HEK293T (cell line): ENCODE results near the gene PIH1D1.

Source experiments
- CTCF ChIA-PET: fragments of 350-600 bp; formaldehyde crosslinking; extraction: SDS; loops from one replicate; lab custom pipeline; 2021; ENCODE audit warnings: antibody characterized with exemption, inconsistent platforms; lab: Yijun Ruan, JAX
- POLR2A ChIA-PET: fragments of 350-600 bp; formaldehyde crosslinking; extraction: SDS; loops from one replicate; lab custom pipeline; 2020; ENCODE audit warnings: antibody characterized with exemption, inconsistent platforms; lab: Yijun Ruan, JAX
- DNase-seq: peaks from one replicate; pipeline ENCODE4 v3.0.0; 2012; ENCODE audit warnings: mixed read lengths; ENCODE audit errors: extremely low spot score
- ARNT ChIP-seq: fragments of 450-650 bp; IDR thresholded peaks from 2 replicates; pipeline ENCODE4 v1.6.1; 2017; ENCODE audit warnings: mild to moderate bottlenecking
- BHLHE40 ChIP-seq: fragments of 450-650 bp; IDR thresholded peaks from 2 replicates; pipeline ENCODE4 v1.6.1; 2016; ENCODE audit warnings: mild to moderate bottlenecking, moderate library complexity, borderline replicate concordance
- CTBP1 ChIP-seq: fragments of 450-650 bp; IDR thresholded peaks from 2 replicates; pipeline ENCODE4 v1.6.1; 2016; ENCODE audit warnings: borderline replicate concordance
- ELF4 ChIP-seq: fragments of 450-650 bp; IDR thresholded peaks from 2 replicates; pipeline ENCODE4 v1.6.1; 2017; ENCODE audit warnings: antibody characterized with exemption
- FOXA1 ChIP-seq: fragments of 450-650 bp; IDR thresholded peaks from 2 replicates; pipeline ENCODE4 v1.6.1; 2016; ENCODE audit warnings: mild to moderate bottlenecking
- FOXK2 ChIP-seq: fragments of 450-650 bp; IDR thresholded peaks from 2 replicates; pipeline ENCODE4 v1.6.1; 2016; ENCODE audit warnings: mild to moderate bottlenecking
- FOXM1 ChIP-seq: fragments of 450-650 bp; IDR thresholded peaks from 2 replicates; pipeline ENCODE4 v1.6.1; 2017; ENCODE audit warnings: mild to moderate bottlenecking, borderline replicate concordance
- HDGF ChIP-seq: fragments of 450-650 bp; IDR thresholded peaks from 2 replicates; pipeline ENCODE4 v1.6.1; 2017; ENCODE audit warnings: antibody characterized with exemption, borderline replicate concordance
- L3MBTL2 ChIP-seq: fragments of 450-650 bp; conservative IDR thresholded peaks from 2 replicates; pipeline ENCODE4 v1.6.1; 2016; ENCODE audit warnings: mild to moderate bottlenecking
- LEF1 ChIP-seq: fragments of 450-650 bp; IDR thresholded peaks from 2 replicates; pipeline ENCODE4 v1.6.1; 2017; ENCODE audit warnings: mild to moderate bottlenecking, borderline replicate concordance
- NFRKB ChIP-seq: fragments of 450-650 bp; IDR thresholded peaks from 2 replicates; pipeline ENCODE4 v1.6.1; 2016; ENCODE audit warnings: mild to moderate bottlenecking, moderate library complexity
- PKNOX1 ChIP-seq: fragments of 450-650 bp; IDR thresholded peaks from 2 replicates; pipeline ENCODE4 v1.6.1; 2016
- SP1 ChIP-seq: fragments of 450-650 bp; IDR thresholded peaks from 2 replicates; pipeline ENCODE4 v1.6.1; 2017
- SUZ12 ChIP-seq: fragments of 450-650 bp; IDR thresholded peaks from 2 replicates; pipeline ENCODE4 v1.6.1; 2016; ENCODE audit warnings: mild to moderate bottlenecking
- TARDBP ChIP-seq: fragments of 450-650 bp; IDR thresholded peaks from 2 replicates; pipeline ENCODE4 v1.6.1; 2016
- ZNF384 ChIP-seq: fragments of 450-650 bp; IDR thresholded peaks from 2 replicates; pipeline ENCODE4 v1.6.1; 2016

The PIH1D1 gene

GRCh38 chr19:49423071-49423984, 28.3 kb downstream of the PIH1D1 start, which contains the start of gene PTH2:
TSS of gene PTH2 (minus strand) at chr19:49423441. CDS start at chr19:49423339, 102 bp downstream.
- DNase-seq = no peak
- TF ChIP-seq ARNT = no peak
- TF ChIP-seq SUZ12 = no peak
- no peak for TF ChIP-seq NFRKB
- TF ChIP-seq FOXM1 = no peak
- TF ChIP-seq BHLHE40 = no peak
- TF ChIP-seq PKNOX1 = no peak
- TF ChIP-seq ELF4 = no peak
- no peak for TF ChIP-seq ZNF384
- CTCF ChIA-PET = no interaction called here
- POLR2A ChIA-PET = interaction anchor here (3.2 kb wide), 1 partner anchor 20 kb away, joined by 13 read pairs; no protein-coding TSS in a partner anchor

GRCh38 chr19:49422407-49423070, 29.1 kb downstream of the PIH1D1 start:
- POLR2A ChIA-PET = interaction anchor here (1.2 to 1.8 kb wide), 2 partner anchors 11 to 31 kb away, joined by 5 to 6 read pairs; partner anchors contain the start of gene ALDH16A1
- peak; percentile 73 for DNase-seq
- TF ChIP-seq PKNOX1 (no peak), FOXK2 (no peak), L3MBTL2 (peak; percentile 77), TARDBP (no peak), FOXA1 (no peak), BHLHE40 (no peak)
- CTCF ChIA-PET = interaction anchor here (0.6 to 0.8 kb wide), 3 partner anchors 9 to 31 kb away, joined by 3 to 4 read pairs (median 3); no protein-coding TSS in a partner anchor

- no peak for DNase-seq
- TF ChIP-seq SUZ12 (no peak), ARNT (no peak), ELF4 (no peak), FOXK2 (no peak), L3MBTL2 (no peak), BHLHE40 (no peak), FOXM1 (no peak), TARDBP (no peak), SP1 (no peak)
- ChIA-PET CTCF (interaction anchor here (0.6 to 0.8 kb wide), 3 partner anchors 10 to 30 kb away, joined by 3 to 4 read pairs (median 3); no protein-coding TSS in a partner anchor), POLR2A (interaction anchor here (1.2 to 1.8 kb wide), 2 partner anchors 10 to 31 kb away, joined by 5 to 6 read pairs; partner anchors contain the start of gene ALDH16A1)
These were observed 29.8 kb downstream of the PIH1D1 start for GRCh38 chr19:49421878-49422202.

- DNase-seq = peak; percentile 81
- POLR2A ChIA-PET = interaction anchor here (1.2 to 1.8 kb wide), 2 partner anchors 10 to 32 kb away, joined by 5 to 6 read pairs; partner anchors contain the start of gene ALDH16A1
- TF ChIP-seq L3MBTL2 (peak; percentile 64), CTBP1 (peak; percentile 84; the same call in 1 of the 2 replicates), LEF1 (no peak)
- CTCF ChIA-PET = interaction anchor here (0.8 kb wide), 1 partner anchor 14 kb away, joined by 4 read pairs; no protein-coding TSS in a partner anchor
These were observed 30.4 kb downstream of the PIH1D1 start for GRCh38 chr19:49421039-49421877.

- ChIA-PET POLR2A (no interaction called here), CTCF (interaction anchor here (0.8 kb wide), 1 partner anchor 28 kb away, joined by 4 read pairs; no protein-coding TSS in a partner anchor)
- DNase-seq = no peak
- TF ChIP-seq LEF1 = no peak
- no peak for TF ChIP-seq FOXM1
- TF ChIP-seq SUZ12 = no peak
- no peak for TF ChIP-seq ELF4
- TF ChIP-seq ARNT = no peak
- TF ChIP-seq FOXA1 = no peak
- no peak for TF ChIP-seq CTBP1
- no peak for TF ChIP-seq PKNOX1
- no peak for TF ChIP-seq L3MBTL2
- TF ChIP-seq ZNF384 = no peak
- no peak for TF ChIP-seq BHLHE40
- no peak for TF ChIP-seq TARDBP
- TF ChIP-seq NFRKB = no peak
- TF ChIP-seq FOXK2 = no peak
- no peak for TF ChIP-seq HDGF
- TF ChIP-seq SP1 = no peak
These were observed 31.4 kb downstream of the PIH1D1 start for GRCh38 chr19:49420227-49420626.
